HG03139 (cell line): ENCODE results near the gene GAS7.
A peak's percentile ranks its signal among the peaks of the same experiment; 100 is the strongest.

Experiments
- ATAC-seq: cut with Tn5 transposase; IDR thresholded peaks from one replicate; pipeline ENCODE4 v1.9.1; 2021; ENCODE audit not compliant: unreplicated experiment

GAS7 gene

DNA sequence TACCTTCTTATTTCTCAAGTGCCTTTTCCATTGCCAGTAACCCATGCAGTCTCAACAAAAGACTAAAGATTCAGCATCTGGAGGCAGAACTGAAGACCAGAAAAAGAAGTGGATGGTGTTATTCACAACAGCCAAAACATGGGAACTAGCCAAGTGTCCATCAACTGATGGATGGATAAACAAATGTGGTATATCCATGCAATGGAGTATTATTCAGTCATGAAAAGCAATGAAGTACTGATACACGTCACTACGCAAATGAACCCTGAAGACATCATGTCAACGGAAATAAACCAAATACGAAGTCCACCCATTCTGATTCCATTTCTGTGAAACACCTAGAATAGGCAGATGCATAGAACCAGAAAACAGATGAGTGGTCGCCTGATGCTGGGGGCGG, 25.6 kb downstream of the GAS7 start:
- no peak for ATAC-seq

GRCh38 chr17:10172241-10172741, 26.1 kb downstream of the GAS7 start:
- ATAC-seq, result peak; percentile 68

DNA sequence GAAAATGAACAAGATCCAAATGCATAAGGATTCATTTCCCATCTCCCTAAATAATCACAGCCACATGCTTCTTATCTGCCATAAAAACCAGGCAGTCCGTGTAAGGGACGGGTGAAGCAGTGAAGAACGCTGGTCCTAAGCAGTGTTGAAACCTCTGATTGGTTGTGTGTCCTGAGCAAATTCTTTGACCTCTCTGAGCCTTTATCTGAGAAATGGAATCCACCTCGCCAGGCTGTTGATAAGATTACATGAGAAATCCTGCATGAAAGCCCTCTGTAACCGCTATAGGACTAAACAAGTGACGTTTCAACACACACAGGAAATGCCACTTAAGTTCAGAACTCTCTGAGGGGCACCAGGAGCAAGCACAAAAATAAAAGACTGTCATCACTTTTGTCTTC, 26.8 kb downstream of the GAS7 start:
- ATAC-seq, result peak; percentile 45

- ATAC-seq, result no peak
Observed at GRCh38 chr17:10171122-10171571, 27.3 kb downstream of the GAS7 start.

DNA sequence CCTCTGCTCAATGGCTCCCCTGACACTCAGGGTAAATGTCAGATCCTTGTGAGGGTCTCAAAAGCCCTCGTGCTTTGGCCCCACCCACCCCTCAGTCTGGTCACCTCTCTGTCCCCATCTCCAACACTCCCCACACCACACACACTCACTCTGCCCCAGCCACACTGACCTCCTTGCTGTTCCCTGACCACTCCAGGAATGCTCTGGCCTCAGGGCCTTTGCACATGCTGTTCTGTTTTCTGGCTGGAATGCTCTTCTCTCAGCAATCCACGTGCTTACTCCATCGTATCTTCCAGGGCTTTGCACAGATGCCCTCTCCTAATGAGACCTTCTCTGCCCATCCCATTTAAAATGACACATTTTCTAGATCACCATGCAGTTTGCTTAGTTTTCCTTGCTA, 28.2 kb downstream of the GAS7 start:
- no peak for ATAC-seq

DNA sequence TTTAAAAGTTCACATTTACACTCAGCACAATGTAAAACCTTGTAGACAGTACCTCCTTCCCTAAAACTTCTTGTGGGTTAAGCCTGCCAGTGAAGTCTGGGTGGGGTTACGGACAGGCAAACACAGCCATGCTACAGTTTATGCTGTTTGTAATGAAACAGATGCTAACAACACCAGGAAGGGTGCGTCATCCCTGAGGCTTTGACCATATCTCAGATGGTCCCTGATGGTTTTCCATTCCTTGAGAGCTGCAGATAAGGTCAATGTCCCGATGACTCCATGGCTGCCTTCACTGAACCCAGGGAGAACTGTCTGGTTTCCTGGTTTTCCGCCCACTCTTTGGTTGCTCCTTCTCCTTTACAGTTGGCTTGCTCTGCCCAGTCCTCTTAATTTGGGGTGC, 29.1 kb downstream of the GAS7 start:
- ATAC-seq, result no peak

GRCh38 chr17:10166176-10166935, 32.0 kb downstream of the GAS7 start:
- ATAC-seq, result no peak

- no peak for ATAC-seq
Observed at GRCh38 chr17:10162096-10162495, 36.3 kb downstream of the GAS7 start.

DNA sequence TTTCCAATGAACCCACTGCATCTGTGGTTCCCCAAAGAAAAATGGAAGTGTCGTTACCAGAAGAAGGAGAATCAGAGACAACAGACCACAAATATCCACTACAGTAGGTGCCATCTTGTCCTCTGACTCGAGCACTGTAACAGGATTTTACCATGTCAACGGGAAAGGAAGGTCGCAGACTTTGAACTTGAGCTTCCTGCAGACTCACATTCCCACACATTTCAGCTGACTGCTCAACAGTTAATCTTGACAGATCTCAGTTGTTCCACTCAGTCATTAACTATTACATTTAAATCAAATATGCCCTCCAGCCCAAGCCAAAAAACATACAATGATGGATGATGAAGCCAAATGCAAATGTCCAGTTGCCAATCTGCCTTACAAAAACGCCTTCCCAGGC, 37.0 kb downstream of the GAS7 start:
- no peak for ATAC-seq

- peak; percentile 80 for ATAC-seq
Observed at GRCh38 chr17:10156948-10157607, 41.3 kb downstream of the GAS7 start.

- ATAC-seq, result no peak
Observed at GRCh38 chr17:10156599-10156947, 41.8 kb downstream of the GAS7 start.

GRCh38 chr17:10156077-10156435, 42.4 kb downstream of the GAS7 start:
- no peak for ATAC-seq

DNA sequence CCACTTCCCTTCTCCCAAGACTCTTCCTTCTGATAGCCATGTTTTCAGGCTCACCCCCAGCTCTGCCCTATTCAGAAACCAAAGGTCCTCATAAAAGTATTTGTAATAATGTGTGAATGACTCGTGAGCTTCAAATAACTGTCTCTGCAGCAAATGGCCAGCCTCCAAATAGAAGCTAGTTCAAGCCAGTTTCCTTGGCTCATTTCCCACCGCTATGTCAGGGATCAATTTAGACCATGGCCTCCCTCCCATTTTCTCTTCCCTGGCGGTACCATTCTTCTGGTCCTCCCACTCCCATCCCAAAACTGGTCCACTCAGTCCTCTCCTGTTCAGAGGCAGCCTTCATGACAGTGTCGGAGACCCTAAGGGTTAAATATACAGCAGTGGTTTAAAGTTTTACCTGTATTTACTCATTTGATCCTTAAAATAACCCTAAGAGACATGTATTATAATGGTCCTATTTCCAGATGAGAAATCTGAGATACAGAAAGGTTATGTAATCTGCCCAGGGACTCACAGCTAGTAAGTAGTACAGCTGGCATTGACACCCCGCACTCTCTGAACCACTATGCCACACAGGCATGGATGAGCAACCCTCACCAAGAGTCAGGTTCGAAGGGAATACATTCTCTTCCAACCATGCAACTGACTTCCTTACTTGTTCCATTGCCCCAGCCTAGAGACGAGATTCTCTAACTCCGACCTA, 42.9 kb downstream of the GAS7 start:
- no peak for ATAC-seq

- ATAC-seq, result no peak
Observed at GRCh38 chr17:10151667-10152496, 46.5 kb downstream of the GAS7 start.

GRCh38 chr17:10149573-10150399, 48.6 kb downstream of the GAS7 start:
- peak; percentile 50 for ATAC-seq

DNA sequence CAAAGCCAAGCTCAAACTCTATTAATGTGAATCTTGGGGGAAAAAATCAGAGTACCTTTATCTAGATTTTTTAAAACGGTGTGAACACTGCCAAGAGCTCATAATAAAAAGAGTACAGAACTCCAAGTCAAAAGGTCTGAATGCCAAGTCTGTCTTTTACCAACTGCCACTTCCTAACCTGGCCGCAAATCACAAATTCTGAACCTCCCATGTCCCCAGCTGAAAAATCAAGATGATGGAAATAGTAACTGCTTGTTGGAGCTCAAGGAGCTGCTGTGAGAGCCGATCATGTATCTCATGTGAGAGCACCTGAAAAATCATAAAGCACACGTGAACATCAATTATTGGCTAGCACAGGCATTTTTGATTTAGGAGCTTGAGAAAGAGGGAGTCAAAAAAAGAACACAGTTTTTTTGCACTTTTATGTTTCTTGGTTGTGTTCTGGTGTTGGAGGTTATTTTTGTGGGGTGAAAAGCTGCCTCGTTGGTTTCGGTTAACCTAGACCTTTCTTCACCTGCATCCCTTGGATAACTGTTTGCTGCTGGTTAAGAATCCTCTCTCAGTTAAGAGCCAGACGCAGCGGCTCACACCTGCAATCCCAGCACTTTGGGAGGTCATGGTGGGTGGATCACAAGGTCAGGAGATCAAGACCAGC, 50.5 kb downstream of the GAS7 start:
- no peak for ATAC-seq

DNA sequence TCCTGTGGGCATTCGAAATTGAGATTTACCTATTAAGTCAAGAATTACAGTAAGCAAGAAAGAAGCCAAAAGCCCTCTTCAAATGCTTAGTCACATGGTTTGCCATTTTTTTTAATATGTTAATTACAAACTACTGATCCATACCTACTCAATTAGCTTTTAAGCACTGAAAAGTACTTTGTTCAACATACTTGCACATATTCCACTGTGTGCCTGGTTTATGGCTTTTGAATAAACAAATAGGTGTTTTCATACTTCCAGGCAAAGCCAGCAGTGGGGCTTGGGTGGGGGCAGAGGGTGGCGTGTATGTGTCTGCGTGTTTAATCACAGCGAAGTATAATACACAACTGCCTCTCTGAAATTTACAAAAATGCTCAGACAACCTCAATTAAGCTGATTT, 51.4 kb downstream of the GAS7 start:
- no peak for ATAC-seq

GRCh38 chr17:10144982-10145381, 53.4 kb downstream of the GAS7 start:
- no peak for ATAC-seq

GRCh38 chr17:10144456-10144855, 54.0 kb downstream of the GAS7 start:
- ATAC-seq, result no peak

DNA sequence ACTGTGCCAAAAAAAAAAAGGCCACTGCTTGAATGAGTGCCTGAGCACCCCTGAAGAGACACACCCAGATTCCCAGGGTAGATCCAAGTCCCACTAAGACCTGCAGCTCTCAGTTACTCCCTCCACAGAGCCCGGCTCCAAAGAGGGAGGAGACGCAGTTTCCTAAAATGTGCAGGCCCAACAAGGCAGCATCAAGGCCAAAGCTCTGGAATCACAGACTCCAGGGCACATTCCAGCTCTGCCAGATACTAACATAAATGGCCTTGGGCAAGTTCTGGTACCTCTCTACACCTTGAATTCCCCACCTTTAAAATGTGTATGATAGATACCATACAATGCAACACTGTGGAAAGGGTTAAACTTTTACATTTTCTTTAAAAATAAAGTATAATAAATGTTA, 57.0 kb downstream of the GAS7 start:
- ATAC-seq, result no peak
